HG02623 (cell line): ENCODE data around the gene PRELID3B.
"Not testable (repeated sequence)": the region's sequence is repeated elsewhere in the genome, so short reads cannot be mapped to it uniquely, and the experiment has no call there.

Experiments
- ATAC-seq: cut with Tn5 transposase; IDR thresholded peaks from one replicate; pipeline ENCODE4 v1.9.1; 2021; ENCODE audit warnings: moderate library complexity; ENCODE audit not compliant: unreplicated experiment

Gene PRELID3B

DNA sequence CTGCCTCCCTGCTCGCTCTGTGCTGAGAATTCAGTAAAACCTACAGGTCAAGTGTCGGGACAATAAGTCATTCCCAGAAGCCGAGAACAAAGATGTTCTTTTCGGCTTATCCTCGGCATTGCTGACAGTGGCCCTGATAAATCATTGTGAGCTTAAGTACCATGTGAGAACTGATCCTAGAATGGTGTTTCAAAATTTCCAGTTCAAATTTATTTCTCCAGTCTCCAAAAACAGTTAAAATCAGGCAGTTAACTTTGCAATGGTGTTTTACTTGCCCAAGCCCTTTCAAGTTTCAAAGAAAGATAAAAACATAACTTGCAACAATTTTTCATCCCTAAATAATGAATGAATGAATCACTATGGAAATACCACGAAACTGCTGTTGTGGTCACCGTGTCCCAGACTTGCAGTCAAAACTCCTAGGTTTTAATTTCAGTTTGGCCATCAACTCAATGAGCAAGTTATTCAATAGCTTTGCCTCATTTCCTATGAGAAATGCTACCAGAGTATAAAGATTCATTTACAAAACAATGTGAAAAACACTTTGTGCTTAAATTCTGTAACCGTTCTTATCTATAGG lies 14.8 kb downstream of the PRELID3B start:
- no peak for ATAC-seq

DNA sequence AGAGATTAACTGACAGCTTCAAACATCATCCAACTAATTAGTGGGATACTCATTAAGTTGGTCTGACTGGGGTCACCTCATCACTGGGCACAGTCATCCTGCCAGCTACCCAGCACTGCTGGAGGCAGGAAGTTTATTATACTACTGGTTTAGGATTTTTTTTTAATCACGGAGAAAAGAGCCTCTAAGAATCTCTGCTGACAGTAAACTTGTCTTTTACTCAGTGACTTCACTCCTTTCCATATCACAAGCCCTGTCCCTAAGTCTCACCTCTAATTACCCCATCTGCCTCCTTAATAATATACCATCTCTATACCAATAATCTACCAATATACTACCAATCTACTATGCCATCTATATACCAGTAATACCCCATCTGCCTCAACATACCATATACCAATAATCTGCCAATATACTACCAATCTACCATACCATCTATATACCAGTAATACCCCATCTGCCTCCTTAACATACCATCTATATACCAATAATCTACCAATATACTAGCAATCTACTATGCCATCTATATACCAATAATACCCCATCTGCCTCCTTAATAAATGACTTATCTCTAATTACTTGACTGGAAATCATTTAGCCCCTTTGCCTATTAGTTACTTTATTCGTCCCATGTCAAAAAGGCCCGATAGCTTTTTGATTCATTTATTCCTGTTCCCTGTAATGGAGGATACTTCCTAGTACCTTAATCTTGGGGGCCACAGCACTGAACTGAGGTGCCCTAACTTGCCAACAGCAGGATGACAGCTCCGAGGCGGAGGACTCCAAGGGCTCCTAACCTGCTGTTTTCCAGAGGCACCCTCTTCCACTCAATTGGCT lies 15.5 kb downstream of the PRELID3B start:
- no peak for ATAC-seq

DNA sequence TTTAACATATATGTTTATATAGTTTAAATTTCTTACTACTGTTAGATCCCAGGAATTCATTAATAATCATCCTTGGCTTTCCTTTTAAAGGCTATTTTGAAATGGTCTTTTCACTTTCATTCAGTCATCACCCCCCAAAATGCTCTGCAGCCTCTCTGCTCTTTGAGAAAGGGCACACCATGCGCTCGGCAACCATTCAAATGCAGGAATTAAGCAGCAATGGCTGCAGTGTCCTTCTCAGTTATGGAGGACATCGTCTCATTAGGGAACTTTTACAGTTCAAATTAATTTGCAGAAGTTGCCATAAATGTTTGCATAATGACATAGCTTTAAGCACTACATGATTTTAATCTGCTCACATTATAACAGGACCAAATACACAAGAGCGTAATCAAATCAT lies 17.1 kb downstream of the PRELID3B start:
- ATAC-seq, result no peak

DNA sequence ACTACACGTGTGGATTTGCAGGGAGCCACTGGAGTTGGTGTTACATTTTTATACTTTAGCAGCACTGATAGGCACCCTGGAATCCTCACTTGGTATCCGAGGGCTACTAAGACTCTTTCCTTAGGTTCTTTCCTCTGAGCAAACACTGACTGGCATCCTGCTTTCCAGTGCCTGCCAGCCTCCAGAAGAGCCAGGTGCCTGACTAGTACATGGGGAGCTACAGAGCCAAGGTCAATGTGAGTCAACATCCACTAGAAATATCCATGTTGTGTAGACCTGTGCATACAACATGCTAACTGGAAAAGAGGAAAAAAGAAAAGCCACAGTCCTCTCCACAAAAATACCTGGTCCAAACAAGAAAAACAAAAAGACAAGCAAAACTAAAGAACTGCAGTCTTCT lies 17.5 kb downstream of the PRELID3B start:
- ATAC-seq, result no peak

DNA sequence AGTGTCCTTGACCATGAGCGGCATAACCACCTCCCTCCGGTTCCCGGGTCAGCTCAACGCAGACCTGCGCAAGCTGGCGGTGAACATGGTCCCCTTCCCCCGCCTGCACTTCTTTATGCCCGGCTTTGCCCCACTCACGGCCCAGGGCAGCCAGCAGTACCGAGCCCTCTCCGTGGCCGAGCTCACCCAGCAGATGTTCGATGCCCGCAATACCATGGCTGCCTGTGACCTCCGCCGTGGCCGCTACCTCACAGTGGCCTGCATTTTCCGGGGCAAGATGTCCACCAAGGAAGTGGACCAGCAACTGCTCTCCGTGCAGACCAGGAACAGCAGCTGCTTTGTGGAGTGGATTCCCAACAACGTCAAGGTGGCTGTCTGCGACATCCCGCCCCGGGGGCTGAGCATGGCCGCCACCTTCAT lies 18.5 kb downstream of the PRELID3B start:
- ATAC-seq, result no peak

DNA sequence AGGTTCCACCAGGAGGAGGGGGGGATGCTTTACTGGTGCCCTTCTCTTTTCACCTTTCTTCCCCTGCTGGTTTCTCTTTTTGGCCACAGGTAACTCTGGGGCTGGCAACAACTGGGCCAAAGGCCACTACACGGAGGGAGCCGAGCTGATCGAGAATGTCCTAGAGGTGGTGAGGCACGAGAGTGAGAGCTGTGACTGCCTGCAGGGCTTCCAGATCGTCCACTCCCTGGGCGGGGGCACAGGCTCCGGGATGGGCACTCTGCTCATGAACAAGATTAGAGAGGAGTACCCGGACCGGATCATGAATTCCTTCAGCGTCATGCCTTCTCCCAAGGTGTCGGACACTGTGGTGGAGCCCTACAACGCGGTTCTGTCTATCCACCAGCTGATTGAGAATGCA lies 19.0 kb downstream of the PRELID3B start:
- no peak for ATAC-seq

DNA sequence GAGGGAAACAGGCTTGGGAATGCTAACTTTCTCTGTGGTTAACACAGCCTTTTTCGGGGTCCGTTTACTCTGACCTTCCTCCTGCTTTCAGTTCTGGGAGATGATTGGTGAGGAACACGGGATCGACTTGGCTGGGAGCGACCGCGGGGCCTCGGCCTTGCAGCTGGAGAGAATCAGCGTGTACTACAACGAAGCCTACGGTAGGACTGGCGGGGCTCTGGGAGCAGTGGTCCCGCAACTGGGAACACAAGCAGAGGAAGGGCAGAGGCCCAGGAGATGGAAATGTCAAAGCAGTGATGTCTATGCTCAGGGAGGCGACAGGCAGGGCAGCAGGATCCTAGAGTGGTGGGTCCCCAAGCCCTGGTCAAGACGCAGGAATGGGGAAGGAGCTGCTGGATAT lies 19.8 kb downstream of the PRELID3B start:
- ATAC-seq, result no peak

DNA sequence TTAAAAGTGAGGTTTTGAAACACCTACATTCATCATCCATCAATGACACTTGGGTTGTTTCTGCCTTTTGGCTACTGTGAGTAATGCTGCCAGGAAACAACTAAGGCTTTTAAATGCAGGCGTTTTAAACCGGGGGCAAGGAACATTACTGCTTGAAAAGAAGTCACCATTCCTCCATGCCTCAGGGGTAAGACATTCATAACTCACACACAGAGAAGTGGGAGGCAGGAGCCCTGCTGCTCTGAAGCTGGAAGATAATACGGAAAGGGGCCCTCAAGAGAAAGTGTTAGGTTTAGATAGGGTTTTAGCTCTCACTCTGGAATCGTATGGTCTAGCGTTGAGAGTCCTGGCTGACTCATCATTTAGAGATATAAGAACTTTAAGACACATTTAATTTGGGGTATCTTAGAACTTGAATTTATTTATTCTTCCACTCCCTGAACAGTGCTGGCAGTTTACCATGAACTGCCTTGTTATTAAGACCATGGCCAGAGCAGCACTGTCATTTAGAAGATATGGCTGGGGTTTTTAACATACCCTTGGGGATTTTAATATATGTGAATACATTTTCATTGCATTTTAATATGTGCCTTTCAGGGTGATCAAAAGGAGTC lies 21.5 kb downstream of the PRELID3B start:
- no peak for ATAC-seq

DNA sequence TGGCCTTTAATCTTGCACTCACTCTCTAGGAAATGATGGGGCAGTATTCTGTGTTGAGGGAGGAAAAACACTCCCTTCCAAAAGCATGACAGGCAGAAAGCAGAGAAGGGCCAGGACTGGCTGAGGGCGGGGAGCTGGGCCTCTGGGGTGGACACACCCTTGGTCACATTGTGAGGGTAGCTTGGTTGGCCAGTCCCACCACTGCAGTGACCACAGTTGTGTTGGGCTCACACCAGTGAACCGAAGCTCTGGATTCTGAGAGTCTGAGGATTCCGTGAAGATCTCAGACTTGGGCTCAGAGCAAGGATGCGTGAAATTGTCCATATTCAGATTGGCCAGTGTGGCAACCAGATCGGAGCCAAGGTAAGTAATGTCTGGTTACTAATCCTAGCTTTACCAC lies 23.4 kb downstream of the PRELID3B start, which contains the start of gene TUBB1:
TSS of gene TUBB1 (plus strand) at position 213 of the 400 bp plus-strand sequence. CDS start at position 307, 94 bp downstream.
- ATAC-seq, result no peak

DNA sequence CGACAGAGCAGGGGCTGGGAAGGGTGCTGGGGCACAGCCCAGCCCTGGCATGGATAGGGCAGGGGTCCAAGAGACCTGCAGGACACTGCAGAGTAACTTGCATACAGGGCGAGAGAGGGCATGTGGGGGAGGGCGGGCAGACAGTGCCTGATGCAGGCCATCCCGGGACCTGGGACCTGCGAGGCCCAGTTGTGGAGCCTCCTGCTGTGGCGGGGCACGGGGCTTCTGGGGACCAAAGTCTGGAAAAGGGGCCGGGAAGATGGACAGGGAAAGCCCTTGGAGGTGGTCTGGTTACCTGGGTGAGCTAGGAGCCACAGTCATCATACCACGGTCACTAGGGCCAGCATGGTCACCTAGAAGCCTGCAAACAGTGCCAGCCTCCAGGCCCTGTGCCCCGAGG lies 23.8 kb downstream of the PRELID3B start:
- ATAC-seq, result no peak

DNA sequence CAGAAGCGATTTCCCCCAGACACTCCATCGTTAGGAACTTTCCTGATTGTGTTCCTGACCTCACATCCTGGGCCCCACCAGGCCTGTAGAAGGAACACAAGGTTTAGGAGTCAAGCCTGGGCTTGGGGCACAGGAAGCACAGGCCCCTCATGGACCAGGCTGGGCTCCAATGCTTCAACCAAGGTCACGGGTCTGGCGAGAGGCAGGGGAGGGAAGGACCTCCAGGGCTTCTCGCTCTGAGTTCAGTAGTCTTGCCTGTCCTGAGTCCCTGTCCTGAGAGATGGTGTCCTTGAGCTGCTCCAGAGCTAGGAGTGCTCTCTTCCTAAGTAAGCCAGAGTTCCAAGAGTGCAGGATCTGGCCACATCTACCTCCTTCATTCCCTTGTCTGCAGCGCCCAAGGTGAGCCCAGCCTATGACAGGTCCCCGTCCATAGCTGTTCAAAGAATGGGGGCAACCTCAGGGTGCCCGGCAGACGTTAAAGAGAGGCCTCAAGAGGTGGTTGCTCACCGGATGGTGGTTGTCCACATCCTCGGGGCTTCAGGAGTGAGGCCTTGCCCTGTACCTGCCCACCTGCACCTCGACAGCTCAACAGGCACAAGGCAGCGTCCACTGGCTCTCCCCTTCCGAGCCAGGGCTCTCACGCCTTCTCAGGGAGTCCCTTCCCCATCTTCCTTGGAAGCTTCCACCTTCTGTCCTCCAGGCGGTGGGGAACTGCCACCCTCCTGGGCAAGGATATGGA lies 24.9 kb downstream of the PRELID3B start:
- no peak for ATAC-seq

DNA sequence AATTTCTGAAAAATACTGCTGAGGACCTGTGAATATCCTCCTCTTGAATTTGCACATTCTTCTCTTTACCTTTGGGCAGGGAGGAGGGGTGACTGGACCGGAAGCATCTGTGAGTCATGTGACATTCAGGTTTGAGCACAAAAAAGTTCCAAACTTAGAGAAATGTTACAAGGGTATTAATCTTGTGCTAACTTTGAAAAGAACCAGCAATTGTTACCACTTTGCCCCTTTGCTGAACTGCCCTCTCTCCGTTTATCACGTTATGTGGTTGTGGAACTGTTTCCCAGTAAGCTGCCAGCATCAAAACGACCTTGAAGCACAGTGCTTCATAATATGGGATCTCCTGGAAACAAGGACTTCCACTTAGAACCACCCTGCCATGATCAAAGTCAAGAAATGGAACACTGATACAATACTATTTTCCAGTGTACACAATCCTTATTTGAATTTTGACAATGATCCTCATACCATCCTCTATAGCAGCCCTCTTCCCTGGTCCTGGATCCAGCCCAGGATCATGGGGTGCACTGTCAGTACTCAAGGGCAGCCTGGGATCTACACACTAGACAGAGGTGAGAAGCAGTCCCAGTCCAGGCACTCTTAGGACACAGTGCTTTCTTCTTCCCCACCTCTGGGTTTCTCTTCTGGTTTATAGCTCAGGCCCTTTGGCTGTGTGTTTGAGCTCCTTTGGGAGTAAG lies 25.6 kb downstream of the PRELID3B start:
- ATAC-seq, result no peak

DNA sequence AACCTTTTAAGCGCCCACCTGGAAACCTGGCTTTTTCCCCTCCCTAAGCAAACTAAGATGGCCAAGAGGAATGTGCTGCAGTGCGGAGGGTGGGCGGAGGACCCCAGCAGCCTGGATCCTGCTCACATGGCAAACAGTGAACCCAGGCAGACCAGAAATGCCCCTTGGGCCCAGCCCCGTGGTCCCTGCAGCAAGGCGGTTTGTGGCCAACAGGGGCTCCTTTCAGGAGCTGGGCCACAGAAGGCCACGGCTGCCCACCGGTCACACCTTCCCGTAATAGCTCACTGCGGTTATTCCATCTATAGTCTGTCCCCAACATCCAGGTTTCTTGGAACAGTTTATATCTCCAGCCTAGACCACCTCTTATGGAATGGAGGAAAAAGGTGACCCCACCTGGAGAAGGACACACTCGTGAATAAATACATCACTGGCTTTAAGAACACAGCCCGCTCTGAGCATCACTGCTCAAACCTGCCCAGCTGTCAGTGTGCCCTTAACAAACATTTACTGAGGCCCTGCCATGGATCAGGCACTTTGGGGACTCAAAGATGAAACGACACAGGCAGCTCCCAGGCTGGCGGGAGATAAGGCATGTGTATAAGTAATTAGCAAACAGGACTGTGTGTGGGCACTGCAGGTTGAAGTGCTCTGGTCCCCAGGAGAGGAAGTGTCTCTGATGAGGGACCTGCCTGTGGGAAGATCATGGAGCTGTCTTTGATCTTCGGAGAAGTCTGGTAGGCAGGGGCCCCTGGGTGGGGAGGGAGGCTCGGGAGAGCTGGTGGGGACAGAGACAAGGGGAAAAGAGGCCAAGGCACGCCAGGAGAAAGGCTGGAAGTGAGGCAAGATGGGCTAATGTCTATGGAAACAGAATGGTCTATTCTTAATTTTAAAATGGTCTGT lies 26.5 kb downstream of the PRELID3B start:
- no peak for ATAC-seq

DNA sequence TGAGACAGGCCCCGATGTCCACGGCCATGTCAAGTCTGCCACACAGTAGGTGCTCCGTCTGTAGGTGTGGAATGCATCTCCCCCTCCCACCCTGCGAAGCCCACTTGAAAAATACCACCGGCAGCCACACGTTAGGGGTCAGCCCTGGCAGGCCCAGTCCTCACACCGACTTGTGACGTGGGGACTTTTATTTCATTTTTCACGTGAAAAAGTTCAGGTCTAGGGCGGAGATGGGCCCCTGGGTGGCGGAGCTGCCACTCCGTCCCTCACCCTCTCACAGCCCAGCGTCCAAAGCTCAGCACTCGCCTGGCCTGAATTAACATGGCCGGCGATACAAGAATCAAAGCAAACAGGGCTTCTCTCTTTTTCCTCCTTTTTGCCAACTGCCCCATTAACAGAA lies 27.2 kb downstream of the PRELID3B start:
- no peak for ATAC-seq

DNA sequence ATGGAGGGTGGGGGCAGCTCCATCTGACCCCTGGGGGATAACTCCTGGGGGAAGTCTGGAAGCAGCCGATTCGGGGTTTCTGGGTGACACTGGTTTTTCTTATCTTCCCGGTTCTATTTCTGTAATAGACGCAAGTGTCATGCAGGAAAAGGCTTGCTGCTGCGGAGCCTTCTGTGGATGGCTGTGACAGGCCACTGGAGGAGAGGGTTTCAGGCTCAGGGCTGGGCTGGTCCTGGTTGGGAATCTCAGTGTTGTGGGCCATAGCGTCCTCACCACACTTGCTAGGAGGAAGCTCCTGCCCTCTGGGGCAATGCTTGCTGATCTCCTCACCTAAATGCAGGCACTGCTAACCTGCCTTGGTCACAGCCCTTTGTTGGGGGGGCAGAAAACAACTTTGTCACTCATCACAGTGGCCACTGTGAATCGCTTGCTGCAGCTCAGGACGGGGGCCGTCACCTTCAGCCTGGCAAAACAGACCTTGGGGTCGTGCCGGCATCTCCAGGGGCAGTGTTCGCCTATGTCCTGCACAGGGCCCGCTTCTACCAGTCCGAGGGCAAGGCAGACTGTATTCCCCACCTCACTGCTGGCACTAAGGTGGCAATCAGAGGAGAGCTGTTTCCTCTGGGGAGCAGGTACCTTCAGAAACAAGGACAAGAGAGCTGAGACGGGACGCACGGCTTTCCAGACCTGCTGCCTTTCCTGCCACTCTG lies 27.8 kb downstream of the PRELID3B start:
- no peak for ATAC-seq

DNA sequence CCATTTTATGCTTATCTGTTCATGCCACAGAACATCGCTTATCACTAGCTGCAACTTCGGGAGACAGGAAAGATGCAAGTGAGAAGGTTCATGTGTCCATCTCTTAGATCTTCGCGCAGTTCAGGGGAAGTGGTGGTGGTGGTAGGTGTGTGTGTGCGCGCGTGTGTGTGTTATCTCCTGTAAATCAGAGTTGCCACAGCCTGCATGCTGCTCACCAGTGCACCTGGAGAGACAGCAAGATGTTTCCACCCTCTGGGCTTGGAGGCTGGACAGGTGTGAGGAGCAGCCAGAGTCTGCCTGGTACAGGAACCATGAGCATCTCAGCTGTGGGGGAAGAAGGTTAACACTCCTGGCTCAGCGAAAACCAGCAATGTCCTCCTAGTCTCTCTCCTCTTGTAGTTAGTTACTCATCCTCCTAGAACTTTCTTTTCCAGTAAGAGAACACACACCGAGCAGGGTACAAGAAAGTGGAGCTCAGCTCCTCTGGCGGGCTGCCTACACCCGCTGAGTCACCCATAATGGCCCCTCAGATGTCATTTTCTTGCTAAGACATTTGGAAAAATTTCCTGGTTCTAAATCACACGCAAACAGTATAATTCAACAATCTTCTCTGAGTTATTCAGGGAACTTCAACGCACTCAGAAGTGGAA lies 28.5 kb downstream of the PRELID3B start:
- ATAC-seq, result no peak

DNA sequence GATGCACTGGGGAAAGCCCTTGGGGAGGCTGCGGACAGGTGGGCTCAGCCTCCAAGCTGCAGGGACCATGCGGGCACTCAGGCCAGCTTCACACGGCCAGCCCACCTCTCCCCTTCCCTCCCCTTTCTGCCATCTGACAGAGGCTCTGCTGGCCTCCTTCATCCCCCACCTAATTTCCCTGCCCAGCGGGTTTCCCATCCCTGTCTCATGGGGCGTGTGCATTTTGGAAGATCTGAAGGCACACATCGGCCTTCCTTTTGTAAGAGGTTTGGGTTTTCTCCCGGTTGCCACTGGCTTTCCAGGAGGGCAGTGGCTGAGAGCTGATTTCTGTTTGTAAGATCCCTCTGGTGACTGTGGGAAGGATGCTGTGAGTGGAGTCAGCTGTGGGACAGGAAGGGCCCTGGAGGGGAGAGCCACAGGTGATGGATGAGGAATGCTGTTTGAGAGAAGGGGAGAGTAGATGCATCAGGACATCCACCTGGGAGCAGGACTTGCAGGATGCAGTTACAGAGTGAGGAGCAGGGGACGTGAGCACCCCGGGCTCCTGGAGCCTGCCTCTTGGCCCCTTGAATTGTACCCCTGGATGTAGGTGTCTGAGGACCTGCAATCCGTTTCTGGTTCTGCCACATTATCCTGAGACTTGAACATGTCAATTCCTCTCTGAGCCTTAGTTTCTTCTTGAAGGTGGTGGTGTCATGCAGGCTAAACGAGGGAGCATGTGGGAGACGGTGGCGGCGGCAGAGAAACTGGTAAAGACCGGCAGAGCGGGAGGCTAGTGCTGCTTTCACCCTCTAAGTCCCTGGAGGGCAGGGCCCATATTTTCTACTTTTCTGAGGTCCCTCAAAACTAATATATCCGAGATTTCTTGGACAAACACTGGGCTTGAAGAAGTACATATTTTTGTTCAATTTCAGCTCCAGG lies 29.3 kb downstream of the PRELID3B start:
- no peak for ATAC-seq

DNA sequence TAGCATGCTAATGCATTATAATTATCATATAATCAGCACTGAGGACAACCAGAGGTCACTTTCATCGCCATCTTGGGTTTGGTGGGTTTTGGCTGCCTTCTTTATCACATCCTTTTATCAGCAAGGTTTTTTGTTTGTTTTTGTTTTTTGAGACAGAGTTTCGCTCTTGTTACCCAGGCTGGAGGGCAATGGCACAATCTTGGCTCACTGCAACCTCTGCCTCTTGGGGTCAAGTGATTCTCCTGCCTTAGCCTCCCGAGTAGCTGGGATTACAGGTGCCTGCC lies 30.8 kb downstream of the PRELID3B start:
- not testable (repeated sequence) for ATAC-seq
